KOPT-K1 (cell line): ENCODE data around the gene SUMO3.

Experiments used
- H3K27ac ChIP-seq: fragments of 200-600 bp; sonication (generic); 2 replicates; pipeline ENCODE4 v1.5.1; 2016; ENCODE audit warnings: antibody characterized with exemption, mild to moderate bottlenecking, low read depth, low read length; ENCODE audit not compliant: poor library complexity, severe bottlenecking
- H3K36me3 ChIP-seq: fragments of 200-600 bp; sonication (generic); 2 replicates; pipeline ENCODE4 v1.5.1; 2017; ENCODE audit warnings: antibody characterized with exemption, mild to moderate bottlenecking, low read length, moderate library complexity; ENCODE audit not compliant: insufficient read depth
- H3K9me3 ChIP-seq: fragments of 200-600 bp; sonication (generic); 2 replicates; pipeline ENCODE4 v1.5.1; 2017; ENCODE audit warnings: antibody characterized with exemption, low read length, mild to moderate bottlenecking; ENCODE audit not compliant: insufficient read depth, poor library complexity, severe bottlenecking

SUMO3 gene

GRCh38 chr21:44850905-44851657 is 33.2 kb upstream of the SUMO3 start:
- no peaks in the 10 kb centered on the region for H3K9me3 ChIP-seq
- H3K36me3 ChIP-seq, result peaks cover 47% of the 10 kb centered on the region
- H3K27ac ChIP-seq, result peak overlapping the region; percentile 77

DNA sequence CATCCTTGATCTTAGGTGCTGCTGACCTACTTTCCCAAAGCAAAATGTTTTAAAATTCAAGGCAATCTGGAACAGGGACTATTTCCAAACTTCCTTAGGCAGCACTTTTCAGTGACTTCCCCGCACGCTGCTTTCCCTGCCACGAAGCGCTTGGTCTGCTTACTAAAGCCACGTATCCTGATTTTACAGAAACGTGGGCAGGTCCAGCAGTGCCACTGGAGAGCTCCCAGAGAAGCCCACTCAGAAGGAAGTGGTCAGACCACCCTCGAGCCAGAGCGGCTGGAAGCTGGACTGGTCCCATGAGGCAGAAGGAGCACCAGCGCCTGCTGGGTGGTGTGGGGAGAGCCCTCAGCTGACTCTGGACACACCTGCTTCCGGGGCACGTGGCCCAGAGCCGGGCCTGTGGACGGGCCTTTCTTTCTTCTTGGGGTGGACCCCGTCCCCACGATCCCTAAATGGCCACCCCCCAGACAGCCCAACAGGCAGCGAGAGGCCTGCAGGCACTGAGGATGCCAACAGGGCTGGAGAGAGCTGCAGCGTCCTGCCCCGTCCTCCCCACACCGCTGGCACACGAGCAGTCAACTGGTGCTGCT is 32.4 kb upstream of the SUMO3 start:
- H3K9me3 ChIP-seq, result no peaks in the 10 kb centered on the region
- H3K27ac ChIP-seq, result no peak overlapping the region
- peaks cover 40% of the 10 kb centered on the region for H3K36me3 ChIP-seq

GRCh38 chr21:44849616-44850130 is 31.8 kb upstream of the SUMO3 start:
- Histone ChIP-seq H3K36me3 (peaks cover 40% of the 10 kb centered on the region), H3K9me3 (no peaks in the 10 kb centered on the region), H3K27ac (no peak overlapping the region)

DNA sequence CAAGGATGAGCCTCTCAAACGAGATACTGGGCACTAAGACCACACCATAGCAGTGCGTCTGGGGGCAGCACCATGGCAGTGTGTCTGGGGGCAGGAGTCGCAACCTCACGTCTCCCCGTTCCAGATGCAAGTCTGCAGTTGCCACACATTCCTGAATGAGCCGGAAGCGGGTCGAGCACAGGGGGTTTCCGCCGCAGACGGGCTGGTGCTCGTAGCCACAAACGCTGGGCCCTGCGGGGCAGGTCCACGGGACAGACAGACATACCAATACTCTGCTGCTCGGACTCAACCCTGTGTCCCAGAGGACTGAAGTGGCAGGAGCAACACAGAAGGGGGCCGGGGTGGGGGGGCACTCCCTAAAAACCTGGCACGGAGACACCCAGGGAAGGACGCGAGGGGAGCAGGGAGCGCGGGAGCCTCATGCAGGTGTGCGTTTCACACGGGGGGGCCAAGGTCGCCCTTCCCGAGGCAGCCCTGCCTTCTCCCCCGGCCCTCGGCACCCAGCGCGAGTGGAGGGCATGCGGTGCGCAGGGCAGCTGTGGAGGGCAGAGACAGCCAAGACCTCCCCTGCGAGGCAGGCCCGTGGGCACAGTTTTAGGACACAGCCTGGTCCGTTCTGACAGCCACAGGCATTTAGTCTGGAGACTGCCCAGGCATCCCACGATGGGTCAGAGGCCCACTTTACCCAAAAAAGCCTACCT is 31.1 kb upstream of the SUMO3 start:
- Histone ChIP-seq H3K27ac (no peak overlapping the region), H3K36me3 (peaks cover 39% of the 10 kb centered on the region), H3K9me3 (no peaks in the 10 kb centered on the region)

DNA sequence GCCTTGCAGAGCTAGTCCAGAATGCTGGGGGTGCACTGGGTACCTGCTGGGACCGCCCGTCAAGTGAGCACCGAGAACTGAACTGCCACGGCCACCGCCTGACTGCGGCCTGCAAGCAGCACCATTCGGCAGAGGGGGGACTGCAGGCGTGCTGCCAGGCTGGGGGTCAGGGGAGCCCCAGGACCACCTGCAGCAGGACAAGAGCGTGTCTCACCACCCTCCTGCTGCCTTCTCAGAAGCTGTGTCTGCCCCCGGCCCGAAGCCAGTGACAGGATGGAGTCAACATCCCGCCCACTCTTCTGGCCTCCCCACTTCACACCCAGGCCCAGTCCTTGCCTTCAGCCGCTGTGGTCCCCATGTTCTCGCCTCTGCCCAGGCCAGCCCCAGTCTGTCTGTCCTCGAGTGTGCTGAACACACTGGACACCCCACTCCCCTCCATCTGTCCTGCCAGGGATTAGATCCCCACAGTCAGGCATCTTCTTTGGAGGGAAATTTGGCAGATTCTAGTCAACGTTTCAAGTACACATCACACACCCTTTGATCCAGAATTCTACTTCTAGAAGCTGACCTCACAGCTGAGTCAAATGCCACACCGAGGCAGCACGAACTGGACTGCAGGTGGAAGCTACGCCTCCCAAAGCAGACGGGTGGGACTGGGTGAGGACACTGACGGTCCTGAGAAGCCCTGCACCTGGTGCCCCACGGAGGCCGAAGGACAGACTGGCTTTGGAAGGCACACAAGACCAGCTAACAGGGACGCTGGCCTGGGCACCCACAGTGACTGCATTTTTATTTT is 29.6 kb upstream of the SUMO3 start:
- H3K27ac ChIP-seq, result no peak overlapping the region
- H3K36me3 ChIP-seq, result peaks cover 30% of the 10 kb centered on the region
- no peaks in the 10 kb centered on the region for H3K9me3 ChIP-seq

GRCh38 chr21:44846485-44847260 is 28.8 kb upstream of the SUMO3 start:
- H3K9me3 ChIP-seq, result no peaks in the 10 kb centered on the region
- H3K36me3 ChIP-seq, result peaks cover 30% of the 10 kb centered on the region
- H3K27ac ChIP-seq, result no peak overlapping the region

DNA sequence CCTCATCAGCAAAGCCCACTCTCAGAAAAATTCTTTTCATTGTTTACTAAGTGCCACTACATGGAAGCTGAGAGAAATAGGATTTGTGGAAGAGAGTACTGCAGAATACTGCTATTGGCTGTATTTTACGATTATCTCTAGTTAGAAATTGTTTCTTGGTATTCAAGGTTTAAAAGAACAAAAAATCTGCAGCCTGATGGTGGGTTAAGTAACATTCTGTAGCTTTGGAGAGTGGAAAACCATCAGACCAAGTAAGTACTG is 28.3 kb upstream of the SUMO3 start:
- H3K9me3 ChIP-seq, result no peaks in the 10 kb centered on the region
- no peak overlapping the region for H3K27ac ChIP-seq

DNA sequence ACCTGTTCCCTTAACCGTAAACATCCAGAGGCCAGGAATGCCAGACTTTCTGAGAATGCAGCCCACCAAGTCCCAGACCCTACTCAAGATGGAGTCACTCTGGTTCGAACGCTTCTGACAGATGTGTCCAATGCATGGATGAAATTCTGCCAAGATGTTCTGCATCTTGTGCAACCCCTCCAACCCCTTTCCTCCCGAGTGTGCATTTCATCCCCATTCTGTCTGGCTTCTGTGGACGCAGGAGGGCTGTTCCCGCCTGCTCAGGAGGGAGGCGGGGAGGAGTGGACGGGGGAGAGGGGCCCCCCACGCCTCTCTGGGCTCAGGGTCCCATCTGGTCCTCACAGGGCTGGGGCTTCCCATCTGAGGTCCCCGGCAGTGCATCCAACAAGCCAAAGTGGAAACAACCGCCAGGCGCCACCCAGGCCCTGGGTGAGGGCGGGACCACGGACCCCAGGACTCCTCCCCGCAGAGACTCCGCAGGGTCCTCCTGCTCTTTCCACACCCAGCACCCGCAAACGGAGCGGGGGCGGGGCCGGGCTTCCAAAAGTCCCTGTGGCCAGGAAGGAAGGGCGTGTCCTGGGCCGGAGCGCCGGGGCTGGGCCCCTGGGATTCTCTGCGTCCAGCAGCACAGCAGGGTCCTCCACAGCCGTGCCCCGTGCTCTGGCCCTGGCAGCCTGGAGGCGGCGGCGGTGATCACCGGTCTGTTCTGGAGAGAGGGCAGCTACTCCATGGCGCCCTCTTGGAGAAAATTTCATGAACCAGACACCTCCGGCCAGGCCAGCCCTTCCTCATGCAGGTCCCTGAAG is 27.8 kb upstream of the SUMO3 start:
- no peaks in the 10 kb centered on the region for H3K9me3 ChIP-seq
- H3K36me3 ChIP-seq, result peaks cover 24% of the 10 kb centered on the region
- no peak overlapping the region for H3K27ac ChIP-seq

More for the DNA sequence above, 28.3 kb upstream of the SUMO3 start:
- peaks cover 29% of the 10 kb centered on the region for H3K36me3 ChIP-seq

- no peaks in the 10 kb centered on the region for H3K9me3 ChIP-seq
- H3K27ac ChIP-seq, result no peak overlapping the region
- H3K36me3 ChIP-seq, result peaks cover 10% of the 10 kb centered on the region
Measured at GRCh38 chr21:44844256-44844655, 26.4 kb upstream of the SUMO3 start.

DNA sequence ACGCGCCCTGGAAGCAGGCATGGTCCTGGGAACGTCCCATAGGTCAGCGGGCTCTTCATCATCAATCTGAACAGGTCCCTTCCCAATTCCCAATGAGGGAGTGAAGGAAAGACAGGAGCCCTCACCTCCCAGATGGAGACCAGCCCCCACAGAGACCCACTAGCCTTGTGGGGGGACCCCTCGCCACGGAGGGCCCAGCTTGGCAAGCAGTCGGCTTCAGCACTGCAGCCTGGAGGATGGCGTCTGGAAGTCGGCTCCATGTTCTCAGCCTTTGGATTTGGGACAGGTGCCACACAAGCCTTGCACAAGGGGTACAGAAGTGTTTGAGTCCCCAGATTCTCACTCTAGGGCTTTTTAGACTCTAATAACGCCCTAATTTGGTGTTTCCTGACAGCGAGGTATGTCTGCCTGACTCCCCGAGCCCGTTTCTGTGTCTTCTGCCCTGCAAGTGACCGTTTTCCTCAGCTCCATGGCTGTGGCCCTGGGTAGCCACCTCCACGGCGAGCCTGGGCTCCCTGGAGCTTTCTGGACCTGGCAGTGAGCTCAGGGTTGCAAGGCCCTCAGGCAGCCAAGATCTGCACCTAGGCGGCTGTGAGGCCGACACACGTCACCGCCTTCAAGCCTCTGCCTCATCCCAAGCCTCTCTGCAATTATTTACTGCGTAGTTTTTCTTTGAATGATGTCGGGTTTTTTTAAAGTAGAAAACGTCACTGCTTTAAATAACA is 25.0 kb upstream of the SUMO3 start:
- no peaks in the 10 kb centered on the region for H3K9me3 ChIP-seq
- H3K27ac ChIP-seq, result no peak overlapping the region
- H3K36me3 ChIP-seq, result no peaks in the 10 kb centered on the region

DNA sequence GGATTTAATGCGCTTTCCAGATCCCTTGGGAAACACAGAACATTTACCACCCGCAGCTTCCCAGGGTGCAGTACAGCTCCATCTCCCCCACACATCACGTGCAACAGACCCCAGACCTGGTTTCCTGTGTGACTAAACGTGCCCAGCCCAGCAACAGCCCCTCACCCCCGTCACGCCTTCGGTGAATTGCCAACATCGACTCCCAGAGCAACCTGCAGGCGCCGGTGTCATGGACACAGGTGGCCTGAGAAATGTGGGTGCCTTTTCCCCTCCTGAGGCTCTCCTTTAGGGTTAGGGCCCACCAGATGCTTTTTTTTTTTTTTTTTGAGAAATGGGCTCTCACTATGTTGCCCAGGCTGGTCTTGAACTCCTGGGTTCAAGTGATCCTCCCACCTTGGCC is 24.2 kb upstream of the SUMO3 start:
- Histone ChIP-seq H3K36me3 (no peaks in the 10 kb centered on the region), H3K9me3 (no peaks in the 10 kb centered on the region), H3K27ac (no peak overlapping the region)

GRCh38 chr21:44840771-44841170 is 22.9 kb upstream of the SUMO3 start:
- Histone ChIP-seq H3K36me3 (no peaks in the 10 kb centered on the region), H3K27ac (no peak overlapping the region), H3K9me3 (no peaks in the 10 kb centered on the region)

DNA sequence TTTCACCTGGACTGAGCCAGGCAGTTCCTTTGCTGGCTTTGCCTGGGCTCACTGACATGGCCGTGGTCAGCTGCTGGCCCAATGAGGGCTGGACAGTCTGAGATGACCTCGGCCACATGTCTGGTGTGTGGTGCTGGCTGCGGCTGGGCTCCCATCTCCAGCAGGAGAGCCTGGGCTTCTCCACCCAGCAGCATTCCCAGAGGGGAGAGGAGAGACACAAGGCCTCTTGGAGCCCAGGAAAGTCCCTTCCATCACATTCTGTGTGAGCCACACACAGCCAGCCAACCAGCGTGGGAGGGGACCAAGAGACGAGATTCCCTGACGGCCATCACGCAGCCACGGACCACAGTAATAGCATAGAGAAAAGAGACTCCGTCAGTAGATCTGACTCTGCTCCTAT is 21.1 kb upstream of the SUMO3 start:
- Histone ChIP-seq H3K27ac (no peak overlapping the region), H3K36me3 (no peaks in the 10 kb centered on the region), H3K9me3 (no peaks in the 10 kb centered on the region)
